GM21360 (cell line): ENCODE data around the gene KRT40.

Source experiments
- ATAC-seq: cut with Tn5 transposase; IDR thresholded peaks from one replicate; pipeline ENCODE4 v1.9.1; 2021; ENCODE audit warnings: mild to moderate bottlenecking, moderate library complexity; ENCODE audit not compliant: unreplicated experiment

KRT40 gene

GRCh38 chr17:40953881-40954280, 30.2 kb downstream of the KRT40 start:
- no peak for ATAC-seq

GRCh38 chr17:40952661-40953060, 31.5 kb downstream of the KRT40 start:
- no peak for ATAC-seq

DNA sequence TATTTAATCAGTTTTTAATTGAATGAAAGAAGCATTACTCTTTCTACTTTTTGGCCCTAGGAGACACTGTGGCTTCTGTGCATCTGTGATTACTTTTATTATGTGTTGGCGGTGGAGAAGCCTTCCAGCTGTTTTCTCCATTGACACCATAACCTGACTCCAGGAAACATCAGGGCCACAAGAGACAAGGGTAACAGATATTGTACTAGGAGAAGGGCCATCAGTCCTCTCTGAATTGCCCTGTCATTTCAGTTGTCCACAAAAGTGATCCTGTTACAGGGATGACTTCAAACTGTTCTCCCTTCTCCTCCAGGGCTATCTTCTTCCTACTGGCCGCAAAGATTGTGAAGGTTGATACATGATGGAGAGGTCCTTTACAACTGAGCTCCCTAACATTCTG, 32.0 kb downstream of the KRT40 start:
- ATAC-seq = no peak

- no peak for ATAC-seq
Measured at GRCh38 chr17:40951011-40951622, 33.0 kb downstream of the KRT40 start.

GRCh38 chr17:40950176-40950575, 34.0 kb downstream of the KRT40 start:
- no peak for ATAC-seq

DNA sequence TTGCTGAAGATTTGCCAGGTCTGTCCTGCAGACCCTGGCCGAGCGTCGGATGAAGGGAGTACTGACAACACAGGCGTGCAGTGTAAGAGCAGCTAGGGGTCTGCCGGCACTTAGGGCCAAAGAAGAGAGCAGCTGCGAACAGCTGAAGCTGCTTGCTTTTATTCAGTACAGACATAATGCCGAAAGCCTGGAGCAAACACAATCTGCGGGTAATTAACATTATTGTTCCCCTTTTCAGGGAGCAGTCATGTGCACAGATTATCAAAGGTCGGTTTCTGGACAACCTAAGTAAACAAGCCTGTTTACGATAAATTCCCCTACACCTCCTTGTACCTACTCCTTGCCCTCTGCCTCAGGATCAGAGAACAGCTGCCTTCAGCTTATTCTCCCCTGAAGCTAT, 34.7 kb downstream of the KRT40 start:
- no peak for ATAC-seq

- ATAC-seq = no peak
Measured at GRCh38 chr17:40947929-40948328, 36.2 kb downstream of the KRT40 start.

- no peak for ATAC-seq
Measured at GRCh38 chr17:40945414-40945813, 38.7 kb downstream of the KRT40 start.

GRCh38 chr17:40944531-40944930, 39.6 kb downstream of the KRT40 start:
- no peak for ATAC-seq

GRCh38 chr17:40942553-40942952, 41.6 kb downstream of the KRT40 start:
- no peak for ATAC-seq

- ATAC-seq = no peak
Measured at GRCh38 chr17:40940266-40940665, 43.9 kb downstream of the KRT40 start.

GRCh38 chr17:40938981-40939380, 45.1 kb downstream of the KRT40 start:
- ATAC-seq = no peak

- no peak for ATAC-seq
Measured at GRCh38 chr17:40937384-40937819, 46.7 kb downstream of the KRT40 start, which contains the start of gene KRT23. TSS of gene KRT23 (minus strand) at chr17:40937646. CDS start at chr17:40936603, 1,043 bp downstream.

GRCh38 chr17:40936976-40937375, 47.1 kb downstream of the KRT40 start:
- no peak for ATAC-seq

DNA sequence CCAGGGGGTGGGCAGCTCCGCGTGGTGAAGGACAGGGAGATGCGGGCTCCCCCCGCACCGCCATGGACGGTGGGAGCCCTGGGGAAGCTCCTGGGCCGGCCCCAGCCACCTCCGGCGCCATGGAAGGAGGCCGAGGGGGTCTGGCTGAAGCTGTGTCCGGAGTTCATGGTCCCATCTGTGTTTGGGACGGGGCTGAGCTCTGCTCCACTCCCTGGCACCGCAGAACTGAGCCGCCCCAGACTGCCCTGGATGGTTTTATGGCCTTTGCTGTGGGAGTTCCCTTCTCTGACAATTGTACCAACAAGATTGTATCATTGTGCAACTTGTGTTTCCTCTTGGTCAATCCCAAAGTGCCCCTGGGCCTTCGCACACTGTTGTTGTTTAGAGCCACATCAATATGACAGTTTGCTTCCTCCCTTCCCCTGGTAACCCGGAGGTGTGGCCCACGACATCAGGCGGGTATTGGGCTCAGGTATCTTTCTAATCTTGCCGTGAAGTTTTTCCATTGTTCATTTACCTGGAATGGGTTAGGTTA, 47.6 kb downstream of the KRT40 start:
- no peak for ATAC-seq

- ATAC-seq = no peak
Measured at GRCh38 chr17:40935624-40936023, 48.5 kb downstream of the KRT40 start.

DNA sequence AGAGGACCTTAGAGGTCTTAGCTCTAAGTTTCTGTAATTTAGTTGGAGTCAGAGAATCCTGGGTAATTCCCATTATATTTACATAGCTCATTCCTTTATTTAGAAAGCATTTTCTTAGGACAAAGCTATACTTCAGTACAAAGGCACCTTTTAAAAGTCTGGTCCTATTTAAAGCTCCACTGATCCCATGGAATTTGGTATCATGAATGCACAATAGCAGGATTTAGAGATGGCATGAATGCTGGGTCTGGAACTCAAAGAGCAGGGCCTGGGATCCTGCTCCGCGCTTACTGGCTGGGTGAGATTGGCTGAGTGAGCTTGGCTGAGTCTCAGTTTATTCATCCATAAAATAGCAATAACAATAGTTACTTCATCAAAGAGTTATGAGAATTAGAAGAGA, 51.5 kb downstream of the KRT40 start:
- ATAC-seq = no peak

- no peak for ATAC-seq
Measured at GRCh38 chr17:40931311-40931710, 52.8 kb downstream of the KRT40 start.
